Gastroesophageal sphincter (tissue), 3 donors: Measurements from ENCODE around the gene PLEKHM2.
A peak's percentile ranks its signal among the peaks of the same experiment; 100 is the strongest.

Source experiments
- CTCF ChIP-seq, 4 experiments: fragments of 200-600 bp in 2 of 4; fragments of 450-650 bp in 2 of 4; sonication (generic) in 1 of 4; IDR thresholded peaks; one replicate each; pipeline ENCODE4 v1.5.1; 2017 to 2019; ENCODE audit warnings: antibody characterized with exemption in 4 of 4, mild to moderate bottlenecking in 2 of 4, moderate library complexity in 2 of 4
- EP300 ChIP-seq: sonication (generic); formaldehyde crosslinking; IDR thresholded peaks from one replicate; pipeline ENCODE4 v1.6.1; 2017; ENCODE audit warnings: antibody characterized with exemption, mild to moderate bottlenecking
- POLR2A ChIP-seq, 2 donors: fragments of 450-650 bp; IDR thresholded peaks; one replicate each; pipeline ENCODE4 v1.6.1; 2017; ENCODE audit warnings: antibody characterized with exemption in 2 of 2, mild to moderate bottlenecking in 2 of 2, moderate library complexity in 1 of 2
- POLR2AphosphoS5 ChIP-seq: sonication (generic); formaldehyde crosslinking; IDR thresholded peaks from one replicate; pipeline ENCODE4 v1.6.1; 2017; ENCODE audit warnings: antibody characterized with exemption

DNA sequence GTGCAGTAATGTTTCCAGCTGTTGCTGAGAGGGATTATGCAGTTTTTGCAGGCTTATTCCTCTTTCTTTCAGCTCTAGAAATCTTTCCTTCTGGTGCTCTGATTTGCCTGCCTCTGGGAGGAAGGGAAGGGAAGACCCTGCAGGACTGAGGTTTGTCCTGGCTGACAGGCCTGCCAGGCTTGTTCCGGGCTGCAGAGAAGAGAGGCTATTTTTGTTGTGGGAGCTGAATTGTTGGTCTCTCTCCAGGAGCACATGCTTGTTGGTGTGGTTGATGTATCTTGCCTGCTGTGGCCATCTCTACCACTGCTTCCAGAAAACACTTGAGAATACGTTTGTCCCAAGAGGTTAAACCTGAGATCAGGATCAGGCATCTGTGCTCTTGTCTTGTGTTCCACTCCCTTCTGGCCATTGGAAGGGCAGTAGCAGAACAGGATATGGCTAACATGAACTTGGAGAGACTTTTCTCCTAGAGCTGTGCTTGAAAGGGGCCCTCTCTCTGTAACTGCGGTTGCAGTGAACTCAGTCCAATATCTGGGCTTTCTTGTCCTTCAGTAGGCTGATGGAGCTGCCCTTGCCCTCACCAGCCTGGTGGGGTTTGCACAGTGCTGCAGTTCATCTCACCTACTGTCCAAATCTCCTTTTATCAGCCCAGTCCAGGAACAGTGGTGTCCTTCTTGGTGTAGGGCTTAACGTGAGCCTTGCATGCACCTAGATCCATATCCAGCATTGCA, 30.5 kb downstream of the PLEKHM2 start:
- TF ChIP-seq CTCF (IDR thresholded peaks at IDR 0.05) = no peak
- peak; percentile 40 for TF ChIP-seq POLR2AphosphoS5
- TF ChIP-seq EP300 = no peak
- no peak for TF ChIP-seq POLR2A (IDR thresholded peaks at IDR 0.05)
